Heart left ventricle (tissue), 13 donors: Measurements from ENCODE around the gene ADGRD2.

Experiments
- POLR2A ChIP-seq, 2 donors: fragments of 450-650 bp; IDR thresholded peaks; one replicate each; pipeline ENCODE4 v1.6.1; 2017; ENCODE audit warnings: antibody characterized with exemption in 2 of 2, mild to moderate bottlenecking in 2 of 2, moderate library complexity in 2 of 2
- TF ChIP-seq, protein P1 (sequence below), 12 donors: fragments of 200-600 bp; sonication (generic) in 4 of 12; IDR thresholded peaks; one replicate each; pipeline versions ENCODE4 v1.5.0 to v1.8.0; 2018 to 2022; ENCODE audit warnings: antibody characterized with exemption in 12 of 12, mild to moderate bottlenecking in 5 of 12
- donor health status: ischemic (EF 13 %, LVEDD 7.1; RV severe dilation, severe dysfunction).
- donor health status: DM: no; HTN: yes; CAD: no.
- donor health status: DM: no; HTN: no; CAD: no.
- donor health status: ischemic (EF 25% LVEDD 6.9; RV normal size, moderate dysfunction).
- donor health status: ischemic (EF 25% LVEDD 5.7; RV mildly dilated, moderate dysfunction).
- donor health status: ischemic (EF 35%, LVEDD 5.7; RV mildly dilated, moderate dysfunction).
- donor health status: nonischemic (EF 11% LVEDD 7.7; RV severe dilation, severe dysfunction).
- donor health status: DM: yes; HTN: yes; CAD: no.
- donor health status: PGD.
- donor health status: ischemic (EF 29% LVEDD 5.4; RV normal size, mild dysfunction).
- donor health status: nonischemic (EF 23%, LVEDD 6.1; RV moderate dilation, normal function).

DNA sequence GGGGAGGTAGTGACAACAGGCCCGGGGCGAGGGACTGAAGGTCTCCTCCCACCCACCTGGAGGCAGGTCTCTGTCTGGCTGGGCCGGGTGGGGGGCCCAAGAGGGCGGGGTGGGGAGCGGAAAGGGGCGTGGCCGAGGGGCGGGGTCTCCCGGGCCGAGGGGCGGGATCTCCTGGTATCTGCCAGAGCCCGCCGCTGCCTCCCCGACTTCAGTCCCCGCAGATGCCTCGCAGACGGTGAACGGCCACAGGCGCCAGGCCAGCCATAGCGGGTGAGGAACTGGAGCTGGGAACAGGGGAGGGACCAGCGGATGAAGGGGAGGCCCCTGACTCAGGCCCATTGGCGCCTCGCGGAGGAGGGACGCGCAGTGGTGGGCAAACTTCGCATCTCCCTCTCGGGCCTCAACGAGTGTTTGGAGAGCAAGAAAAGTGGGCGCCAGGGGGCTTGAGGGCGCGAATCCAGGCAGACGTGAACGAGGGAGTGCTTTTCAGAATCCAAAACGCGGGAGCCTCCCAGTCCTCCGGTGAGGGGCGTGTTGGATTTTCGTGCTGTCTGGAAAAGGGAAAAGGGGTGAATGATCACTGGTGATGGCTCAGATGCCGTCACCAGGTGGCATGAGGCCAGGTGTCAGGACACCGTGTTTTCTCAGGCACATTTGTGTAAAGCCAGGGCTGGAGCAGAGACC is at the start of gene ADGRD2:
- TF ChIP-seq, protein P1, sequence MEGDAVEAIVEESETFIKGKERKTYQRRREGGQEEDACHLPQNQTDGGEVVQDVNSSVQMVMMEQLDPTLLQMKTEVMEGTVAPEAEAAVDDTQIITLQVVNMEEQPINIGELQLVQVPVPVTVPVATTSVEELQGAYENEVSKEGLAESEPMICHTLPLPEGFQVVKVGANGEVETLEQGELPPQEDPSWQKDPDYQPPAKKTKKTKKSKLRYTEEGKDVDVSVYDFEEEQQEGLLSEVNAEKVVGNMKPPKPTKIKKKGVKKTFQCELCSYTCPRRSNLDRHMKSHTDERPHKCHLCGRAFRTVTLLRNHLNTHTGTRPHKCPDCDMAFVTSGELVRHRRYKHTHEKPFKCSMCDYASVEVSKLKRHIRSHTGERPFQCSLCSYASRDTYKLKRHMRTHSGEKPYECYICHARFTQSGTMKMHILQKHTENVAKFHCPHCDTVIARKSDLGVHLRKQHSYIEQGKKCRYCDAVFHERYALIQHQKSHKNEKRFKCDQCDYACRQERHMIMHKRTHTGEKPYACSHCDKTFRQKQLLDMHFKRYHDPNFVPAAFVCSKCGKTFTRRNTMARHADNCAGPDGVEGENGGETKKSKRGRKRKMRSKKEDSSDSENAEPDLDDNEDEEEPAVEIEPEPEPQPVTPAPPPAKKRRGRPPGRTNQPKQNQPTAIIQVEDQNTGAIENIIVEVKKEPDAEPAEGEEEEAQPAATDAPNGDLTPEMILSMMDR (IDR thresholded peaks at IDR 0.05): no peak
- no peak for TF ChIP-seq POLR2A (IDR thresholded peaks at IDR 0.05)
